ENCODE data around the gene KIF25.

Gene KIF25, protein sequence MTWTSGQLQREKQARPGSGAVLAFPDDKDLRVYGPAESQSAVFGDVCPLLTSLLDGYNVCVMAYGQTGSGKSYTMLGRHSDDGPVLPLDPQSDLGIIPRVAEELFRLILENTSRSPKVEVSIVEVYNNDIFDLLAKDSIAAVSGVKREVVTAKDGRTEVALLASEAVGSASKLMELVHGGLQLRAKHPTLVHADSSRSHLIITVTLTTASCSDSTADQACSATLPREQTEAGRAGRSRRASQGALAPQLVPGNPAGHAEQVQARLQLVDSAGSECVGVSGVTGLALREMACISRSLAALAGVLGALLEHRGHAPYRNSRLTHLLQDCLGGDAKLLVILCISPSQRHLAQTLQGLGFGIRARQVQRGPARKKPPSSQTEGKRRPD

DNA sequence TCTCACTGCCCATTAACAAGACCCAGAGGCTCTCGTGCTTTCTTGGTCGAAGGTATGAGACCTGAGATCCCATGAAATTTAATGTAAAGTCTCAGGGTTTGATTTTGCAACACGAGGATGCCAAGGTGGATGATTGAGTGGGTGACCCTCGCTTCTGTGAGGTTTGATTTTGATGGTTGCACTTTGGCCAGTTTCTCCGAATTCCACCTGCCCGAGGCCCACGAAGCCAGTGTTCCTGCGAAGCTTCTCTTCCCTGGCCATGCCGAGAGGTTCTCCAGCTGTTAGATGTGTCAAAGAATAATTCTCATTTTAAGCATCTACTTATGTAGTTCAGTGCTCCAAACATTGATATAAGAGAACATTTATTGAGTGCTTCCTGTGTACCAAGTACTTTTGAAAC, at the start of gene KIF25:
KIF25 (plus strand) TSS at position 30 of the 400 bp plus-strand sequence. CDS start 31,915 bp downstream, outside the sequence.
- DNase-seq (ENCODE audit: low read depth in 2 of 2), result no peak

DNA sequence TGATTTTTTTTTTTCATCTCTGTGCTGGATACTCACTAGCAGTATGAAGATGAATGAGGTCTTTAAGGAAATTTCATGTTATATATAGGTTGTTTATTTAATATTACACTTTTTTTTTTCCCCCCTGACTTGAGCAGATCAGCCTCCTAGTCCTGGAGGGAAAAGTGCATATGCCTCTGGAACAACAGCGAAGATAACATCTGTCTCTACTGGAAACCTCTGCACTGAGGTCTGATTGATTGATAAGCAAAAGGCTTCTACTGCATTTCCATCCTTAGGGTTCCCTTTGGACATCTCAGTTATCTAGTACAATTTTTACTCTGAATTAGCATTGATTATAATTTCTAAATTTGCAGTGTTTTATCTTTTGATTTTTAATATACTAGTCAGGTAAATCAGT, 49.8 kb upstream of the KIF25 start:
- DNase-seq (ENCODE audit: low read depth in 2 of 2), result no peak

DNA sequence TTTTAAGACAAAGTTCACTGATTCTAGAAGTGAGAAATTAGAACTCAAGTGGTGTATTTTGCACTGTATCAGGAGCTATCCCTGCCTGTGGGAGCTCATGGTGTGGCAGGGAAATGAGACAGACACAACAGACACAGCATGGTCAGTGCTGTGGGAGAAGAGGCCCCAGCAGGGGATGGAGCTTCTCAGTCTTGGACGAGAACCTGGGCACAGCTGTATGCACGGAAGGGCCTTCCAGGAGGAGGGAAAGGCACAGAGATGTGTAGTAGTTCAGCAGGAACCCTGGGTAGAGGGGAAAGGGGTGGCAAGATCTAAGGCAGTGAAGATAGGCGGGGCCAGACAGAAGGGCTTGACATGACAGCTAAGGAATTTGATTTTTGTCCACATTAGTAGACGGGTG, 48.8 kb upstream of the KIF25 start:
- no peak for DNase-seq (ENCODE audit: low read depth in 2 of 2)

DNA sequence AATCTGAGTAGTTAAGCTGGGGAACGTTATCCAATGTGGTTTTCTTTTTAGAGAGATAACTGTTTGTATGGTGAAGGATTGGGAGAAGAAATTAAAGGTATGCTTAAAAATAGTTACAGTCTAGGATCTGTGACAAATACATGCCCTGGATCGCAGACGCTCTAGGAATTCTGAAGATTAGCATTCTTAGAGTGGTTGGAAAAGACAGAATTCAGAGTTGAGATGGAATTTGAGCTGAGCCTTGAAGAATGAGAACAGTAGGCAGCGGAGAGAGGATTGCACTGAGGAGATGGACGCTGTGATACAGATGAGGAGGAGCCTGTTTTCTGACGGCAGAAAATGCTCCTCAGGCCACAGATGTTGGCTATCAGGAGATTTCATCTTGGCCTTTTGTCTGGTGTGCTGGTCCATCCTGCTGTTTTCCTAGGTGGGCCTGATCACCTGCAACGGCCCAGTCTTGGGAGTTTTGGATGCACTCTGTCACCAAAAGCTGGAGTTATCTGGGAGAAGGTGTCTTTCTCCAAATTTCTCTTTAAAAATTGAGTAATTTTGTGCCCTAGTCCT, 48.3 kb upstream of the KIF25 start:
- no peak for DNase-seq (ENCODE audit: low read depth in 2 of 2)

DNA sequence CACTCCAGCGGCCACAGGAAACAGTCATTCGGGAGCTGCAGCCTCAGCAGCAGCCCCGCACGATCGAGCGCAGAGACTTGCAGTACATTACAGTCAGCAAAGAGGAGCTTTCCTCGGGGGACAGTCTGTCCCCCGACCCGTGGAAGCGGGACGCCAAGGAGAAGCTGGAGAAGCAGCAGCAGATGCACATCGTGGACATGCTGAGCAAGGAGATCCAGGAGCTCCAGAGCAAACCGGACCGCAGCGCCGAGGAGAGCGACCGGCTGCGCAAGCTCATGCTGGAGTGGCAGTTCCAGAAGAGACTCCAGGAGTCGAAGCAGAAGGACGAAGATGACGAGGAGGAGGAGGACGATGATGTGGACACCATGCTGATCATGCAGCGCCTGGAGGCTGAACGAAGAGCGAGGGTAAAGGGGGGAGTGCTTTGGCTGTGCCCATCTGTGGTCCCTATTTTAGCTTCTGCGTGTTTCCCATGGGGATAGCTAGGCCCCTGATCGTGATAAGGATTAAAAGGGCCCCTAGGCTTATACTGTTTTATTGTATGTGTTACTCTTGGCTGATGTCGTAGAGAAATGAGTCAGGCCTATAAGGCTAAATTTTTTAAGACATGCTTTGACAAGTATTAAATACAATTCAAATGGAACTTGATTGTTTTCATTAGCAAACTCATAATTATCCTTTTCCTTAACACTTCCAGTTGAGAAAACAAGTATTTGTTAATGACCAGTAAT, 45.5 kb upstream of the KIF25 start:
- no peak for DNase-seq (ENCODE audit: low read depth in 2 of 2)

DNA sequence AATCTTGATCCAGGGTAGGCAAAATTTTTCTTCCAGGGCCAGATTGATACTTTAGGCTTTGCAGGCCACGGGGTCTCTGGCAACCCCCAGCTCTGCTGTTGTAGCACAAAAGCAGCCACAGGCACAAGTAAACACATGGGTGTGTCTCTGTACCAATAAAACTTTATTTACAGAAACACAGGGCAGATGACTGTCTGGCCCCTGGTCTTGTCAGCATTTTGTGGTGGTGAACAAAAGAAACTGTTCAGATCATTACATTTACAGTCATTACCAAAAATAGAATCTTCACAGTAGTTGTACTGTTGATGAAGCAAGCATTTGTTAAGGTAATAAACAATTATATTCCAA, 45.0 kb upstream of the KIF25 start:
- no peak for DNase-seq (ENCODE audit: low read depth in 2 of 2)

DNA sequence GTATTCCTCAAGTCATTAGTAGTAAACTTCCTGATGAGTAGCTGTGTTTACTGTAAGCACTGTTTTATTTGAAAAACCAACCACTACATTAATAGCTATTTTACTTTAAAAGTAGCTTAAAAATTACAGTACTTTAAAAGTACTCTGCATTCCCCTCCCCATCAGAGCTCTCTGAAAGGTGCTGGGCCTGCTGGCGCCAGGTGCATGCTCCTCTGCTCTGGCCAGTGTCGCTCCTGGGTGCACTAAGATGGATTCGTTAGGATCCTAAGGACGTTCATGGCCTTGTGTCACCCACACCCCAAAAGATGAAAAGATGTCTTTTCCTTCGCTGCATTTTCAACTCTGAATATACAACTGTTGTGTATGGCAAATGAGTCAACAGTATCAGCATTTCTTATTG, 43.9 kb upstream of the KIF25 start:
- no peak for DNase-seq (ENCODE audit: low read depth in 2 of 2)

DNA sequence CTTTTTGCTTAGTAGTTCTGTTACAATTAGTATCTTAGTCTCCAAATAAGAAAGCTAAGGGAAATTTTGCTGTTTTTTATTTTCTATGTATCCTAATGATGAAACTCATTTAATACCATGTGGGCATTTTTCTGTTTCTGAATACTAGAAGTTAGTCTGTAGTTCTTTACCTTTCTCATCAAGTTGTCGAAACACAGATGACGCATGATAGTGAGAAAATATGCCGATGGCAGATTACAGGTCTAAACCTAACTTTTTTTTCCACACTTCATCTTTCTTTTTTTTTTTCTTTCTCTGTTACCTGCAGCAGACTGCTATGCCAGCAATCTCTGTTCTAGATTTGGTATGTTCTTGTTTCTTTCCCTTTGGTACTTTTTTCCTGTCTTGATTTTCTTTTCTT, 43.3 kb upstream of the KIF25 start:
- no peak for DNase-seq (ENCODE audit: low read depth in 2 of 2)

DNA sequence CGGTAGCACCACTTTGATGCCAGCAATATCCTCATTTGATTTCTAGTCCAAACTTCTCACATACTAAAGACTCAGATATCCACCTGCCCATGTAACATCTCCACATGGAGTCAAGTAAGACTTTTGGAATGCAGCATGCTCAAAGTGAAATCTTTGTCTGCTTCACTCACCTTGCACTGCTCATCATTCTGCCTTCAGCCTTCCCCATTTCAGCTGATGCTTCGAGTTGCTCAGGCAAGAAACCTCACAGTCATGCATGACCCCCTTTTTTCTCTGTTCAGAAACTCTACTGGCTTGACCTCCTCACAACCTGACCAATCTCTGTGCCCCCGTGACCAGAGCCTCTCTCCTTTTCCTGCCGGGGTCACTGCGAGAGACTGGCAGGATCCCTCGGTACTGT, 41.0 kb upstream of the KIF25 start:
- DNase-seq (ENCODE audit: low read depth in 2 of 2), result no peak

DNA sequence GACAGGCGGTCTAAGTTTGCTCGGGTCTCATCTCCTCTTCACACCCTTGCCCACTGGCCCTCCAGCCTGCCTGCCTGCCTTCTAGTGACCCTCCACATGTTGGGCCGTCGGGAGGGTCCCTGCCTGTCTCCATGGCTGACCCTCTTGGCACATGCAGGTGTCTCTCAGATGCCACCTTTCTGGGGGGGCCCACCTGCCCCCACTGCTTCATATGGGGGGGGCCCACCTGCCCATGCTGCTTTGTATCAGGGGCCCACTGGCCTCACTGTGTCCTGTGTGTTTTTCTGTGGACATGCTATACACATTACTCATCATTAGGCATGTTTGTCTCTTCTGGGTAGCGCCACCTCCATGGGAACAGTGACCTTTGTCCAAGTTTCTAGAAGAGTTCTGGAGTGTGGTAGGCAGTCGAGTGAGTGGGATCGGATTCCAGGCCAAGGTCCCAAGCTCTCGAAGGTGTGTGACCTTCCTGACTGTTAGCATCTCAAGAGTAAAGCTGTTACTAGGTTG, 40.4 kb upstream of the KIF25 start:
- DNase-seq (ENCODE audit: low read depth in 2 of 2), result no peak

DNA sequence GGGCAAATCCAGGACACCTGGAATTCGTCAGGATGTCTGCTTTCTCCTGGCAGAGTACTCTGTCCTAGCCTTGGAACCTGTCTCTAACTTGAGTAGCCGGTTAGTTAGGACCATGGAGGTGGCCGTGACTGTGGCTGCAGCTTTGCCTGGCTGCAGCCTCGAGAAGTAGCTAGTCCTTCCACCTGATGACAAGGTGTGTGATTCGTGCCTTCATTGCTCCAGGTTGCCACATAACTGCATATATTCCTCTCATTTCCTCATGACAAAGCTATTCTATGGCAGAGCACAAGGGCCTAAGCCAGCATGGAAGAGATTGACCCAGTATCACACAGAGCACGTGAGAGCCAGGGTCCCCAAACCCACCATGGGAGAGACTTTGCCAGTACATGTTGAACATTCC, 39.8 kb upstream of the KIF25 start:
- DNase-seq (ENCODE audit: low read depth in 2 of 2), result no peak

DNA sequence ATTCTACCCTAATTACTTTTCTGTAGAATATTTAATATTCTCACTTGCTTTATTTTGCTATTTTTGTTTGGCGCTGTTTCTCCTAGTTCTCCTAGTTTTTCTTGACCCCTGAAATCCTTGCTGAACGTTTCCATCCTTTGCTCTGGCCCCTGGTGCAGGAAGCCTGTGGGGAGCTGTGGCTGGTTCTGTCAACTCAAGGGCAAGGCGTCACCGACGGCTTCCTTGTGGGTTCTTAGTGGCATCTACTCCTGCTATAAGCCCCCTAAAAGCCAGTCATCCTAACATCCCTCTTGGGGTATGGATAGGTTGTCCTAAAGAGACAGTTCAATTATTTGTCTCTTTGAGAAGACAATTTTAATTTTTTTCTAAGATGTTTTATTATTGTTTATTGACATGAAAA, 36.9 kb upstream of the KIF25 start:
- DNase-seq (ENCODE audit: low read depth in 2 of 2), result no peak

DNA sequence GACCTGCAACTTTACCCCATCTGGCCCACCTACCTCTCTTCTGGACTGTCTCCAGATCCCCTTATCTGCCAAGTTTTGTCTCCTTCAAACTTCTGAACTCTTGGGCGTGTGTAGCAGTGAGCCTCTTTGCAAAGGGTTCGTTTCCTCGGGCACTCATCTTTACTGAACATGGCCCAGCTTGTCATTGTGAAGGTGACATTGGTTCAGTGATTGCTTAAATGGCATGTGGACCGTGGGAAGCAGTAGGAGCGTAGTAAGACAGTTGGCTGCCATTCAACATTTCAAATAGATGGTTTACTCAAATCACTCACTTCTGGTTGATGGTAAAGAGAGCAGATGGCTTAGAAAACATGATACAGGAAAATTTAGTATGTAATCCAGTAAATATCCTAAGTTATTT, 34.8 kb upstream of the KIF25 start:
- no peak for DNase-seq (ENCODE audit: low read depth in 2 of 2)

DNA sequence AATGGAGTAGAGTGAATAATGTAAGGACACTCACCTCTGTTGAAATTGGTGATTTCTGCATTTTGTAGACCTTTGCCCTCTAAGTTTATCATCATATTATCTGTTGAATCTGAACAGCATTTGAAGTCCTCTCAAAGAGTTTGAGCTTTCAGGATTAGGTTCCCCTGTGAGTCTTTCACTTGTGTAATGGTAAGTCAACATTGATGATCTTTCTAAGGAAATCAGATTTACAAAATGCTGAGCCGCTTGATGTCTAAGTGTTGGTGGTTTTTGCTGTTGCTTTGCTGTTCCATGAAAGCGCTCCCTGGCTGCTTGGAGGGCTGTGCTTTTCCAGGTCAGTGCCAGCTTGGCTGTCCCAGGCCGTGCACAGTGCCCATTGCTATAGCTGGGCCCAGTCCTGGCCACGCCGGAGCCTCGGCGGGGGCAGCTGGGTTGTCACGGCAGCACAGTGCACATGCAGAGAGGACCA, 33.8 kb upstream of the KIF25 start:
- no peak for DNase-seq (ENCODE audit: low read depth in 2 of 2)

DNA sequence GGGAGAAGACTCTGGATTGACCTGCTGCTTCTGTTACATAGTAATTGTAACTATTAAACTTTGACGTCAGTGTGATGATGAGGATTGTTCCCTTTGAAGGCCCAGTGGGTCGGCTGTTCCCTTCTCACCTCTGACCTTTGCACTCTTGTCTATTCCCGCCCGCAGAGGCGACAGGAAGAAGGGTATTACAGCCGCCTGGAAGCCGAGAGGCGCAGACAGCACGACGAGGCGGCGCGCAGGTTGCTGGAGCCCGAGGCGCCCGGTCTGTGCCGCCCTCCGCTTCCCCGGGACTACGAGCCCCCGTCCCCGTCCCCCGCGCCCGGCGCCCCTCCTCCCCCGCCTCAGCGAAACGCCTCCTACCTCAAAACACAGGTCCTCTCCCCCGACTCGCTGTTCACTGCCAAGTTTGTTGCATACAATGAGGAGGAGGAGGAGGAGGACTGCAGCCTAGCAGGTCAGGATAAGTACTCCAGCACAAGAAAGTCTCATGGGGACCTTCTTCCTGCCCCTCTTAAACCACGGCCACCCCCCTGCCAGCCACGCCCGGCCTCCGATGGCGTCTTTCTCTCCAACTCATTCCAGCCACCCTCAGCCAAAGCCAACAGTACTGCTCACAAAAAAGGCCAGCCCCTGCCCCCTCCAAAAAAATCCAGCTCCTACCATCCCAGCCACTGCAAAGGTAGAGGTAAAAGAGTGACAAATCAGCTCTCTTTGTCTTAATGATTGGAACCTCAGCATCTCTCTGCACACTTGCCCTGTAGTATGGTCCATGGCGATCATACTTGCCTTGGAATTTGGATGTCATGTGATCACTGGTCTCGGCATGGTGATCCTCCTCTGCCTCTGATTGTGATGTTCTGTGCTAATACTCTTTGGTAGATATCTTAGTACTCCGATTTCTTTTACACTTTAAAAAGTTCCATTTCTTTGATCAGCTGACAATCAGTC, 31.6 kb upstream of the KIF25 start:
- no peak for DNase-seq (ENCODE audit: low read depth in 2 of 2)

DNA sequence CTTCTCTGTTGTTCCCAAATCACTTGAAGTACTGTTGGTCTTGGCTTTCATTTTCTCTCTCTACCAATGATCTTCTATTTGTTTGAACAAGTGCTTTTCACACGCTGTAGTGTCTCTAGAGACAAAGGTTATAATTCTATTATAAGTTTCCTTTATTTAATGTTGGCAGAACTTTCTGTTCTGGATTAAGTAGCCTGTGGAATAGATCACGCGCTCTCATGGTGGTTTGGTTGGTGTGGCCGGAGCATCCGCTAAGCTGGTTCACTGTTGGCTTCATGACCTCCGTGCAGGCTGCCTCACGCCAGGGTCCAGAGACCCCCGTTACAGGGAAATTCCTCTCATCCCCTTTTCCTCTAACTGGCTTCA, 30.9 kb upstream of the KIF25 start:
- no peak for DNase-seq (ENCODE audit: low read depth in 2 of 2)

DNA sequence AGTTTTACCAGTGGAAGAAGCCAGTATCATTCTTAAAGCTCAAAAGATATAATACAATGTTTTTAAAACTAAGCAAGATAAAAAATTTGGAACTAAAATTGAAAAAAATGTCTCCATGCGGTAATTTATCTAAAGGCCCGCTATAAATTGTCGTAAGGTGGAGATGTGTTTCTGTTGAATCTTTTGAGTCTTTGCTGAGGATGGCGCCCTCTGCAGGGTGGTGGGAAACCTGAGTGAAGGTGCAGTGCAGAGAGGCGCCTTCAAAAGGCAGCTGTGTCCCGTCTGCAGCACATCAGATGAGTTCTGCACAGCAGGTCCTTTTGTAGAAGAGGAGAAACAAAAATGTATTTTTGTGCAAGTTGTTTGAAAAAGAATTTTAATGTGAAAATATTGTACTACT, 29.4 kb upstream of the KIF25 start:
- DNase-seq (ENCODE audit: low read depth in 2 of 2), result no peak

DNA sequence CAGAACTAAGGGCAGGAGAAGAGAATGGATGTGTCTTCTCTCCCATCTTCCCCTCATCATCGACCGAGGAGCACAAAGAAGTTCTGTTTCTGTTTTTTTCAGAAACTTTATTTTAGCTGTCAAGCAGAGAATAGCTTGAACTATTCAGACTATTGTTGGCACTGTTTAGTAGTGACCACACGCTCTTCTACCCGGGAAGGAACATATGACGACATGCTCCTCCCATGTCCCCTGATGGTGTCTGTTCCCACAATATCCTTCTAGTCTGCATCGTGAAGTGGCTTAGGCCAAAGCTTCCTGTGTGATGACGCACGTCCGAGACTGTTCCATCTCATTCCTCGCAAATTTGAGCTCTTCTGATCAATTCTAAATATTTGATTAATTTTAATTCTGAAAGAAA, 27.2 kb upstream of the KIF25 start:
- DNase-seq (ENCODE audit: low read depth in 2 of 2), result no peak

DNA sequence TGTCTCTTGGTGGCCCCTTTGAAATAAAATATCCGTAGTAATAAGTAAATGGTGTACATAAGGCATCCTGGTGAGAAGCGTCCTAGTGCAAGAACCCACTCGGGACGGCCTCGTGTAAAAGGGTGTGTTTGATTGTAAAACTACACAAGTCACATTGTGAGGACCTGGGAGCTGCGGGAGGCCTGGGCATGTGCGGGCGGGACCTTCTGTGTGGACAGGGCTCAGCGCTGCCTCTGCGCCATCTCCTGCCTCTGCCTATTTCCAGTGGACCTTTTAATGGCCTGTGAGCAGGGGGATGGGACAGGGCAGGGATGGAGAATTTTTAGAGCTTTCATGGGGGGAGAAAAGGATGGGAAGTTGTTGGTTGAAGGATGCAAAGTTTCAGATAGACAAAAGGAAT, 25.3 kb upstream of the KIF25 start:
- DNase-seq (ENCODE audit: low read depth in 2 of 2), result no peak

DNA sequence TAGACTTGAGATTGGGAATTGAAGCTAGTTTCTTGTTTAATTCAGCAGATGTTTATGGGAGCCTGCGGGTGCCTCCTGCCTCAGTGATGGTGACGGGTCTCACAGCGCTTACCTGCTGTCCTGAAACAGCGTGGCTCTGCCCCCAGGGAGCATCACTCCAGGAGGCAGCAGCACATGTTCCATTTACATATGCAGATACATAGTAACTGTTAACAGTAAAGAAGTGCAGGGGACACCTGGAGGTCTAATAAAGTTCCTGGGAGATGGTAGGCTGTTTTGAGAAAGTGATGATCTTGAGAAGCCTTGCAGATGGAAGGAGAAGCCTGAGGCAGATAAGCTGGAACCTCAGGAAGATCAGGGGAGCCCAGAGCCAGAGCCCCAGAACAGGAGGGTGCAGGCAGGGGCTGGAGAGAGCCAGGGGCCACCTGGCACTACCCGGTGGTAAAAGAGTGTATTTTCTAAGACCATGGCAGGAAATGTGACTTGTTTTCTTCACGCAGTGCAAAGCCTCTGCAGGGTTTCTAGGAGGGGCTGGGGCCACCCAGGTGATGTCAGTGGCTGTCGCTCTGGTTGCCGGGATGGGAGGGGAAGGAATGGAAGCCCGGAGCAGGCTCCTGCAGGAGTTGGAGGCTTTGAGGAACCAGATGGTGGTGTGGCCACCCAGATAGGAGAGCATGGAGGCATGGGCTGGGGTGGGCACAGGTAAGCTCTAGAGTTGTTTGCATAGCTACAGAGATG, 24.2 kb upstream of the KIF25 start:
- DNase-seq (ENCODE audit: low read depth in 2 of 2), result no peak
